Heart left ventricle (tissue), 16 donors: ENCODE results near the gene KIAA1614. TPM values are rescaled to one million over a fixed set of nuclear protein-coding genes. Genes with fewer than 3 reads are reported as not detected.

Source experiments
- ATAC-seq, 4 donors: fragments of 200-7000 bp; cut with Tn5 transposase; one replicate each; pipeline ENCODE4 v1.9.1; 2020 to 2022; ENCODE audit warnings: moderate library complexity in 4 of 4, mild to moderate bottlenecking in 3 of 4, moderate number of reproducible peaks in 1 of 4
- DNase-seq, 5 donors: peaks; one replicate each; pipeline ENCODE4 v3.0.0-alpha.2; 2020
- H3K27ac ChIP-seq, 12 donors: fragments of 200-600 bp; sonication (generic) in 4 of 12; one replicate each; pipeline versions ENCODE4 v1.5.0 to v1.8.0; 2016 to 2022; ENCODE audit warnings: mild to moderate bottlenecking in 2 of 12
- H3K27me3 ChIP-seq, 9 donors: fragments of 200-600 bp; sonication (generic) in 2 of 9; one replicate each; pipeline versions ENCODE4 v1.5.1 to v1.8.0; 2016 to 2022; ENCODE audit warnings: mild to moderate bottlenecking in 3 of 9
- H3K36me3 ChIP-seq, 9 donors: fragments of 200-600 bp; sonication (generic) in 2 of 9; one replicate each; pipeline versions ENCODE4 v1.5.0 to v1.8.0; 2018 to 2022; ENCODE audit warnings: mild to moderate bottlenecking in 2 of 9
- H3K4me1 ChIP-seq, 12 donors: fragments of 200-600 bp; sonication (generic) in 4 of 12; one replicate each; pipeline versions ENCODE4 v1.5.0 to v1.8.0; 2016 to 2022; ENCODE audit warnings: mild to moderate bottlenecking in 3 of 12
- H3K4me3 ChIP-seq, 12 donors: fragments of 200-600 bp; sonication (generic) in 4 of 12; one replicate each; pipeline versions ENCODE4 v1.5.0 to v1.8.0; 2017 to 2022; ENCODE audit warnings: mild to moderate bottlenecking in 9 of 12, moderate library complexity in 4 of 12
- H3K9me3 ChIP-seq, 12 donors: fragments of 200-600 bp; sonication (generic) in 4 of 12; one replicate each; pipeline versions ENCODE4 v1.5.0 to v1.8.0; 2016 to 2022; ENCODE audit warnings: mild to moderate bottlenecking in 1 of 12
- CTCF ChIP-seq, 12 donors: fragments of 200-600 bp; sonication (generic) in 4 of 12; IDR thresholded peaks; one replicate each; pipeline versions ENCODE4 v1.5.0 to v1.8.0; 2018 to 2022; ENCODE audit warnings: antibody characterized with exemption in 12 of 12, mild to moderate bottlenecking in 5 of 12
- POLR2A ChIP-seq, 2 donors: fragments of 450-650 bp; IDR thresholded peaks; one replicate each; pipeline ENCODE4 v1.6.1; 2017; ENCODE audit warnings: antibody characterized with exemption in 2 of 2, mild to moderate bottlenecking in 2 of 2, moderate library complexity in 2 of 2
- WGBS, 4 donors: extraction: QIAGEN DNeasy Blood & Tissue Kit in 2 of 4; methylation state at CpG; one replicate each; pipeline versions ENCODE4 v1.1.5 to v1.1.7; 2013 to 2018; 5-methylcytosine and 5-hydroxymethylcytosine counted together
- intact Hi-C, 10 donors: fragments of 100-400 bp; cut with DNase I; formaldehyde crosslinking; loops; one replicate each; pipeline versions ENCODE4 v1.11.1 to v1.14.2; 2022
- polyA plus RNA-seq, 2 donors: library from polyadenylated mRNA; stranded (reverse); fragments of 200-250 nt; gene quantifications; one replicate each; pipeline ENCODE4 v1.2.3, GENCODE V29; 2013
- total RNA-seq, 9 donors: library from RNA; depleted of rRNA in 2 of 9; stranded (reverse); fragments of >200 nt in 2 of 9; fragmentation: NEBNext Ultra II Directional in 3 of 9; extraction: Animal tissue kit (Norgen Biotek cat#: 25700) in 3 of 9; gene quantifications; one replicate each; pipeline versions ENCODE4 v1.1.0 to v1.2.4, GENCODE V29; 2016 to 2023
- donor health status: ischemic (EF 13 %, LVEDD 7.1; RV severe dilation, severe dysfunction).
- donor health status: healthy with polysubstance abuse.
- donor health status: DM: no; HTN: yes; CAD: no.
- donor health status: DM: no; HTN: no; CAD: no.
- donor health status: ischemic (EF 25% LVEDD 6.9; RV normal size, moderate dysfunction).
- donor health status: ischemic (EF 25% LVEDD 5.7; RV mildly dilated, moderate dysfunction).
- donor health status: healthy.
- donor health status: DM: yes; HTN: yes; CAD: no.
- donor health status: ischemic (EF 35%, LVEDD 5.7; RV mildly dilated, moderate dysfunction).
- donor health status: nonischemic (EF 11% LVEDD 7.7; RV severe dilation, severe dysfunction).
- donor health status: DM: yes; HTN: yes; CAD: no.
- donor health status: PGD.
- donor health status: ischemic (EF 29% LVEDD 5.4; RV normal size, mild dysfunction).
- donor health status: nonischemic (EF 23%, LVEDD 6.1; RV moderate dilation, normal function).

KIAA1614 gene
- total and polyA plus RNA-seq, 11 donors = 4.3 to 12.1 (median 6.5) TPM

- H3K27me3 ChIP-seq = no peaks in the 10 kb centered on the region
- ATAC-seq = no peak
- no peaks in the 10 kb centered on the region for H3K9me3 ChIP-seq
- no peak for DNase-seq
- WGBS, 4 donors = 93 to 99% (median 97%) methylated on average over 4 of the region's 4 CpGs
- intact Hi-C loops = no loop called here
- peaks cover 0 to 23% (median 14%) of the 10 kb centered on the region in 12 donors for H3K4me1 ChIP-seq
- H3K27ac ChIP-seq = no peak overlapping the region
- peaks cover 0 to 42% (median 27%) of the 10 kb centered on the region in 9 donors for H3K36me3 ChIP-seq
- TF ChIP-seq CTCF (IDR thresholded peaks at IDR 0.05) (no peak), POLR2A (IDR thresholded peaks at IDR 0.05) (no peak)
- H3K4me3 ChIP-seq = no peak overlapping the region
These were observed 19.7 kb downstream of the KIAA1614 start for GRCh38 chr1:180932378-180932777.

- TF ChIP-seq CTCF (IDR thresholded peaks at IDR 0.05) = no peak
- no peak for TF ChIP-seq POLR2A (IDR thresholded peaks at IDR 0.05)
- ATAC-seq (no peak), DNase-seq (no peak)
- intact Hi-C loops = no loop called here
- Histone ChIP-seq H3K27me3 (no peaks in the 10 kb centered on the region), H3K27ac (no peak overlapping the region), H3K9me3 (no peaks in the 10 kb centered on the region), H3K4me3 (no peak overlapping the region), H3K36me3 (peaks cover 0 to 46% (median 27%) of the 10 kb centered on the region in 9 donors), H3K4me1 (peaks cover 0 to 16% (median 8%) of the 10 kb centered on the region in 12 donors)
These were observed 20.4 kb downstream of the KIAA1614 start for GRCh38 chr1:180933141-180933540.

GRCh38 chr1:180934563-180934962 is 21.9 kb downstream of the KIAA1614 start:
- 86 to 94% (median 91%) methylated on average over 7 of the region's 7 CpGs for WGBS, 4 donors
- DNase-seq = no peak
- Histone ChIP-seq H3K9me3 (no peaks in the 10 kb centered on the region), H3K27me3 (no peaks in the 10 kb centered on the region), H3K4me3 (no peak overlapping the region), H3K27ac (no peak overlapping the region), H3K4me1 (peaks cover 0 to 2% (median 0%) of the 10 kb centered on the region in 12 donors), H3K36me3 (peaks cover 0 to 54% (median 26%) of the 10 kb centered on the region in 9 donors)
- no peak for TF ChIP-seq POLR2A (IDR thresholded peaks at IDR 0.05)
- TF ChIP-seq CTCF (IDR thresholded peaks at IDR 0.05) = no peak
- intact Hi-C loops = no loop called here
- no peak for ATAC-seq

GRCh38 chr1:180935326-180936109 is 22.8 kb downstream of the KIAA1614 start:
- Histone ChIP-seq H3K4me3 (no peak overlapping the region), H3K27ac (no peak overlapping the region), H3K36me3 (peaks cover 0 to 46% (median 22%) of the 10 kb centered on the region in 9 donors), H3K9me3 (no peaks in the 10 kb centered on the region), H3K27me3 (no peaks in the 10 kb centered on the region), H3K4me1 (no peaks in the 10 kb centered on the region)
- TF ChIP-seq POLR2A (IDR thresholded peaks at IDR 0.05) (no peak), CTCF (IDR thresholded peaks at IDR 0.05) (no peak)
- intact Hi-C loops = no loop called here
- no peak for DNase-seq
- WGBS, 4 donors = 85 to 94% (median 86%) methylated on average over 12 to 45 of the region's 45 CpGs
- ATAC-seq = peak in 1 of 4 donors; percentile 24
